Sigmoid colon (tissue), 7 donors: ENCODE results near the gene C8B. TPM values are rescaled to one million over a fixed set of nuclear protein-coding genes. Genes with fewer than 3 reads are reported as not detected.

ENCODE experiments used
- DNase-seq: peaks from one replicate; pipeline ENCODE4 v3.0.0-alpha.2; 2019
- H3K27ac ChIP-seq, 4 donors: fragments of 200-600 bp; sonication (generic); one replicate each; pipeline ENCODE4 v1.5.1; 2016 to 2019; ENCODE audit warnings: mild to moderate bottlenecking in 1 of 4
- H3K27me3 ChIP-seq, 3 donors: fragments of 200-600 bp; sonication (generic); one replicate each; pipeline ENCODE4 v1.5.1; 2019; ENCODE audit warnings: mild to moderate bottlenecking in 1 of 3
- H3K36me3 ChIP-seq, 4 donors: fragments of 200-600 bp; sonication (generic); one replicate each; pipeline ENCODE4 v1.5.1; 2016 to 2019
- H3K4me1 ChIP-seq, 4 donors: fragments of 200-600 bp; sonication (generic); one replicate each; pipeline ENCODE4 v1.5.1; 2017 to 2019
- H3K4me3 ChIP-seq, 4 donors: fragments of 200-600 bp; sonication (generic); one replicate each; pipeline ENCODE4 v1.5.1; 2017 to 2019; ENCODE audit warnings: mild to moderate bottlenecking in 2 of 4, moderate library complexity in 1 of 4
- H3K9me3 ChIP-seq, 4 donors: fragments of 200-600 bp in 3 of 4; sonication (generic) in 3 of 4; one replicate each; pipeline versions ENCODE4 v1.5.1 to v1.6.1; 2013 to 2019
- CTCF ChIP-seq, 4 experiments: fragments of 450-650 bp in 3 of 4; fragments of 200-600 bp in 1 of 4; IDR thresholded peaks; one replicate each; pipeline ENCODE4 v1.5.1; 2016 to 2019; ENCODE audit warnings: antibody characterized with exemption in 4 of 4, mild to moderate bottlenecking in 3 of 4, moderate library complexity in 2 of 4
- EP300 ChIP-seq, 4 donors: sonication (generic); formaldehyde crosslinking; IDR thresholded peaks; one replicate each; pipeline ENCODE4 v1.6.1; 2017; ENCODE audit warnings: antibody characterized with exemption in 4 of 4
- POLR2A ChIP-seq, 2 donors: fragments of 450-650 bp; IDR thresholded peaks; one replicate each; pipeline ENCODE4 v1.6.1; 2016; ENCODE audit warnings: antibody characterized with exemption in 2 of 2, mild to moderate bottlenecking in 2 of 2, moderate library complexity in 2 of 2
- POLR2AphosphoS5 ChIP-seq, 4 donors: sonication (generic); formaldehyde crosslinking; IDR thresholded peaks; one replicate each; pipeline ENCODE4 v1.6.1; 2017; ENCODE audit warnings: antibody characterized with exemption in 4 of 4
- WGBS, 2 donors: extraction: QIAGEN DNeasy Blood & Tissue Kit; methylation state at CpG; one replicate each; pipeline ENCODE4 v1.1.7; 2013; 5-methylcytosine and 5-hydroxymethylcytosine counted together
- intact Hi-C: fragments of 100-400 bp; cut with DNase I; formaldehyde crosslinking; loops from one replicate; pipeline ENCODE4 v1.15.1; 2023
- polyA plus RNA-seq, 3 donors: library from polyadenylated mRNA; stranded (reverse); fragments of 200-250 nt; gene quantifications; one replicate each; pipeline ENCODE4 v1.2.3, GENCODE V29; 2013
- total RNA-seq, 4 donors: library from RNA; depleted of rRNA; stranded (reverse); fragments of >200 nt; gene quantifications; one replicate each; pipeline ENCODE4 v1.1.0, GENCODE V29; 2016
- donor health status: healthy with polysubstance abuse.
- donor health status: Bipolar disorder and iron deficiency.
- donor health status: healthy.

C8B gene
- total and polyA plus RNA-seq, 7 donors, result not detected

DNA sequence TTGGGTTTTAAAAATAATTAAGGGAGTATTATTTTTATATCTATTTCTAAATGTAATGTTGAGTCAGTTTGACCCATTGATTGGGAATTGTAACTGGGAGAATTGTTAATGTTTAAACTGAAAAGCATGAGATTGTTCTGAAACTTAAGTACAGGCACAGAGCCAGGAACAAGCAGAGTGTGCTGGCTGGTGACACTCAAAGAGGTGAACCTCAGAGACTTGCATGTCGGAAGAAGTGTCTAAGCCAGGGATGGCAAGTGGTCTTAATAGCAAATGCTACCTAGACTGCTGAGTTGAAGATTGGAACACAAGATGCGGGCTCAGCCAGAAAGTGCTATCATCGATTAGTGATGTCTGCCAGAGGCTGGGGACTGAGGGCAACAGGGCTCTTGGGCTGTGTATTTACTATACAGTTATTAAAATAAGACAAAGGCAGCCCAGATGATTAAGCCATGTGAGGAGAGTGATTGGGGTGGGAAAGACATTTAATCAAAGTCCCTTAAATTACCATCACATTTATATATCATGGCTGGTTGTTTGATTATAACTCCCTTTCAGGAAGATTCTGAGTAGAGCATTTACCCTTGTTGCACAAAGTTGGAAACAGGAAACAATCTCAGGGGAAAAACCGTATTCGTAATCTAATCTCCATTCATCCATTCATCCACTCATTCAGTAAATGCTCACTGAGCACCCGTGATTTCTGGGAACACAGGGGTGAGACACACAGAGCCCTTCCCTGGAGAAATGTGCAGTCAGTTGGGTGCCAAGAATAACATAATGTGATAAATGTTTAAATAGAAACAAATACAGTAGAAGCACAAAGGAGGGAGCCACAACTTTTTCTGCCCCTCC is 68.4 kb downstream of the C8B start:
- no peaks in the 10 kb centered on the region for H3K36me3 ChIP-seq
- H3K9me3 ChIP-seq, result no peaks in the 10 kb centered on the region
- H3K27ac ChIP-seq, result no peak overlapping the region
- intact Hi-C loops, result no loop called here
- H3K4me1 ChIP-seq, result no peaks in the 10 kb centered on the region
- TF ChIP-seq CTCF (IDR thresholded peaks at IDR 0.05) (no peak), POLR2A (IDR thresholded peaks at IDR 0.05) (no peak), POLR2AphosphoS5 (IDR thresholded peaks at IDR 0.05) (no peak), EP300 (IDR thresholded peaks at IDR 0.05) (no peak)
- WGBS, 2 donors, result 59 to 77% methylated on average over 6 of the region's 6 CpGs
- H3K27me3 ChIP-seq, result no peaks in the 10 kb centered on the region
- H3K4me3 ChIP-seq, result no peak overlapping the region
- DNase-seq, result no peak

DNA sequence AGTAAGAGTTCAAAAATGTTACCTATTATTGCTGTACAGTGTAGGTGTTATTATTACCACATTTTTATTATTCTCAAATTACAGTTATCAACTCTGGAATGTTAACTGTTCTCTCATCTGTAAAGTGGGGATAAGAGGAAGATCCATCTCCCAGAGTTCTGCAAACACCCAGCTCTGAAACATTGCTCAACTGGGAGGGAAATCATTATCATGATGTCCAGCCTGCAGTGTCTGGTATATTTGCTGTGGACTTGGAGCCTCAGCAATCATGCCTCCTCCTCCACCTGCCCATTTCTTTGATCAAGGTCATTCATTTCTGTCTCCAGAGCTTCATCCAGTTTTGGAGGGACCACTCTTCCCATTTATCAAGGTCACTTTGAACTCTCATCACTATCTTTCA is 71.8 kb downstream of the C8B start:
- no peak for DNase-seq
- Histone ChIP-seq H3K4me1 (no peaks in the 10 kb centered on the region), H3K9me3 (no peaks in the 10 kb centered on the region), H3K4me3 (no peak overlapping the region), H3K27ac (no peak overlapping the region), H3K27me3 (no peaks in the 10 kb centered on the region), H3K36me3 (no peaks in the 10 kb centered on the region)
- TF ChIP-seq POLR2AphosphoS5 (IDR thresholded peaks at IDR 0.05), result no peak
- intact Hi-C loops, result no loop called here

DNA sequence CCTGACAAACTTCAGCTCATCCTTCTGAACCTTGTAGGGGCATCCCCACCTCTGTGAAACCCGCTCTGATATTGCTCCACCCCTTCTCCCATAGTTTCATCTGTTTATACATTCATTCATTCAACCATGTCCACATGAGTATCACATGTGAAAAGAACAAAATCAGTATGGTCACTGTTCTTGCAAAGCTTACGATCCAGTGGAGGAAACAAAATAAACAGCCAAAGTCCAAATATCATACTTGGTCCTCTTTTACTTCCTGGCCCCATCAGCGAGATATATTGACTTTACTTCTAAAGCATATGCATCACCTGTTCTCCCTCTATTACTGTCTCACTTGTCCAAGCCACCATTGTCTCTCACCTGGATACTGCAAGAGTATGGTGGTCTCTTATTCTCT is 75.6 kb downstream of the C8B start:
- intact Hi-C loops, result no loop called here
- no peaks in the 10 kb centered on the region for H3K4me1 ChIP-seq
- no peaks in the 10 kb centered on the region for H3K9me3 ChIP-seq
- TF ChIP-seq POLR2A (IDR thresholded peaks at IDR 0.05), result no peak
- TF ChIP-seq EP300 (IDR thresholded peaks at IDR 0.05), result no peak
- no peak for TF ChIP-seq POLR2AphosphoS5 (IDR thresholded peaks at IDR 0.05)
- TF ChIP-seq CTCF (IDR thresholded peaks at IDR 0.05), result no peak
- no peaks in the 10 kb centered on the region for H3K36me3 ChIP-seq
- no peak for DNase-seq
- H3K27me3 ChIP-seq, result no peaks in the 10 kb centered on the region
- no peak overlapping the region for H3K27ac ChIP-seq
- WGBS, 2 donors, result 33 to 71% methylated on average over 3 of the region's 3 CpGs
- no peak overlapping the region for H3K4me3 ChIP-seq

DNA sequence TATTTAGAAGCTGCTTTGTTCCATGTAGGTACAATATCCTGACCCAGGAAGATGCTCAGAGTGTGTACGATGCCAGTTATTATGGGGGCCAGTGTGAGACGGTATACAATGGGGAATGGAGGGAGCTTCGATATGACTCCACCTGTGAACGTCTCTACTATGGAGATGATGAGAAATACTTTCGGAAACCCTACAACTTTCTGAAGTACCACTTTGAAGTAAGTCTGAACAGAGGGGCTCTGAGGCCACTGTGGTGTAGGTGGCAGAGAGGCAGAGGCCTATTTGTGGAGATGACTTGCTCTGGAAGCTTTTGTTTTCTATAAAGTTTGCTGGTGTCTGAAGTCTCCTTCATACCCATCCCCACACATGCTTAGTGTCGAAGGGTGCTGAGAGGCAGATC is 84.4 kb downstream of the C8B start:
- Histone ChIP-seq H3K27me3 (no peaks in the 10 kb centered on the region), H3K36me3 (no peaks in the 10 kb centered on the region), H3K4me1 (no peaks in the 10 kb centered on the region), H3K4me3 (no peak overlapping the region), H3K27ac (no peak overlapping the region), H3K9me3 (no peaks in the 10 kb centered on the region)
- TF ChIP-seq EP300 (IDR thresholded peaks at IDR 0.05), result no peak
- TF ChIP-seq CTCF (IDR thresholded peaks at IDR 0.05), result no peak
- no peak for TF ChIP-seq POLR2A (IDR thresholded peaks at IDR 0.05)
- TF ChIP-seq POLR2AphosphoS5 (IDR thresholded peaks at IDR 0.05), result no peak
- WGBS, 2 donors, result 85 to 88% methylated on average over 6 of the region's 6 CpGs
- intact Hi-C loops, result no loop called here
- no peak for DNase-seq

- Histone ChIP-seq H3K4me3 (no peak overlapping the region), H3K4me1 (no peaks in the 10 kb centered on the region), H3K27ac (no peak overlapping the region), H3K27me3 (no peaks in the 10 kb centered on the region), H3K9me3 (no peaks in the 10 kb centered on the region), H3K36me3 (no peaks in the 10 kb centered on the region)
- 45 to 78% methylated on average over 1 of the region's 1 CpG for WGBS, 2 donors
- no peak for TF ChIP-seq CTCF (IDR thresholded peaks at IDR 0.05)
- no peak for TF ChIP-seq POLR2A (IDR thresholded peaks at IDR 0.05)
- TF ChIP-seq EP300 (IDR thresholded peaks at IDR 0.05), result no peak
- no peak for TF ChIP-seq POLR2AphosphoS5 (IDR thresholded peaks at IDR 0.05)
- no peak for DNase-seq
- intact Hi-C loops, result no loop called here
Observed at GRCh38 chr1:56880774-56881173, 85.0 kb downstream of the C8B start.

Other genes starting within 250 kb of the C8B start
- not detected for gene FYB2, start 146.6 kb downstream of the C8B start, total RNA-seq
- 1 to 10 TPM; 1.4 to 2.3 (median 1.8) TPM for gene FYB2, start 146.6 kb downstream of the C8B start, polyA plus RNA-seq
- not detected for gene C8A, start 111.2 kb downstream of the C8B start, total RNA-seq
- gene C8A, start 111.2 kb downstream of the C8B start, polyA plus RNA-seq, result not detected